ENCODE measurements around the gene TRIM41.

The TRIM41 gene

DNA sequence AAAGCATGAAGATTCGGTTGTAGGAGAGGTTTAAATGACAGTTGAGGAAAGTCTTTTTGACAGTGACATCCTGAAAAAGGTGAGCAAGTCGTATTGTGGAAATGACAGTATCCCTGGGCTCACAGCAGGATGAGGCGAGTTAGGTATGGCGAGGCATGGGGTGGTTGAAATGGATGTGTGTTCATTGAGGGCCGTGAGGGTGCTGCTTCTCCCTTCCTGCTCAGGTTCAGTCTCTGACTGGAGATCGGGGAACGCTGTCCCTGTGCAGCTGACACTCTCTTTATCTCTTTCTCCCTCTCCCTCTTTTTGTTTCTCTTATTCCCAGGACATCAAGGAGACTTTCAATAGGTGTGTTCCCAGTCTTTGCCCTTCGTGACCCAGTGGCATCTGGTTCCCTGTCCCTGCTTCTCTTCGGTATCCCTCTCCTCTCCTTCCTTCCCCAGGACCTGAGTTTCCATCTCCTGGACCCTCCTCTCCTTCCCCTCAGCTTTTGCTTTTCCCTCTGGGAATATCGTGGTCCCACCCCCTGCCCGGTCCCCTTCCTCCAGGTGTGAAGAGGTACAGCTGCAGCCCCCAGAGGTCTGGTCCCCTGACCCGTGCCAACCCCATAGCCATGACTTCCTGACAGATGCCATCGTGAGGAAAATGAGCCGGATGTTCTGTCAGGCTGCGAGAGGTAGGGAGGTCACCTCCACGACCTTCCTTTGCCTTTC, 10.2 kb downstream of the TRIM41 start:
- DNase-seq (ENCODE audit: low spot score): no peak

GRCh38 chr5:181233801-181234454, 10.8 kb downstream of the TRIM41 start:
- DNase-seq (ENCODE audit: low spot score): no peak

DNA sequence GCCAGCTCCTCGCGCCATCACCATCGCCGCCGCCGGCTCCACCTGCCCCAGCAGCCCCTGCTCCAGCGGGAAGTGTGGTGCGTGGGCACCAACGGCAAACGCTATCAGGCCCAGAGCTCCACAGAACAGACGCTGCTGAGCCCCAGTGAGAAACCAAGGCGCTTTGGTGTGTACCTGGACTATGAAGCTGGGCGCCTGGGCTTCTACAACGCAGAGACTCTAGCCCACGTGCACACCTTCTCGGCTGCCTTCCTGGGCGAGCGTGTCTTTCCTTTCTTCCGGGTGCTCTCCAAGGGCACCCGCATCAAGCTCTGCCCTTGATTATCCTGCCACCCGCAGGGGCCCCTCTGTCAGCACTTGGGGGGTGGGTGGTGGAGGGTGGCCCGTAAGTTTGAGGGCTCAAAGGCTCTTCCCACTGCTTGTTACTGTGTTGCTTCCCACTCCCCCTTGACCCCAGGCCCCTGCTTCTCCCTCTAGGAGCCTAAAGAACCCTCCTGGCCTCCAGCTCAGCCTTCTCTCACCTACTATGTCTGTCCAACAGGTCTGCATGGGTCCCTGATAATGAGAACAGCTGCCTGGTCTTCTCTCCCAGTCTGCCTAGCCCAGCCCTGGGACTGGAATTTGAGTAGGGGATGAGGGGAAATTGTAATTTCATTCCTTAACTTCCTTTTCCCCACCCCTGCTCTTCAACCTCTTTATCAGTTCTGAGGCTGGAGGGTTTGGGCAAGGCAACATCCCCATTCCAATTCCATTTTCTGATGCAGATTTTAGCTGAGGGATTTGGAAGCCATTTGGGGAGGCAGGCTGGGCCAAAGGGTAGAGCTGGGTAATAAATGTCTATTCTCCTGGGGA, 11.6 kb downstream of the TRIM41 start:
- no peak for DNase-seq (ENCODE audit: low spot score)

DNA sequence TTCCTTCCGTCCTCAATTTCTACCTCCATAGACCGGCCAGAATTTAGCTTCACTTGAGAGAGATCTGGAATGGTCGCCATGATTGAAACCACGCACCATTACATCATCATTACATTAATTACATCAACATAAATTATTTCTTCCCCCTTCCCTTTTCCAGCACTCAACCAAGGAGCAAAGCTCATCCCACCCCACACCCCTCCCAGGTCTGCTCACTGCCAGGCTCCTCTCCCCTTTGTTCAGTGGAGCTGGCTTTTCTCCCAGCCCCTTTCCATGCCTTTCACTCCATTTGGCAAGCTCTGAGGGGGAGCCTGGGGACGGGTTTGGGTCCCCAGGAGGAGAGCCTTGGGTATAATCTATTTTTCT, 12.2 kb downstream of the TRIM41 start:
- no peak for DNase-seq (ENCODE audit: low spot score)

DNA sequence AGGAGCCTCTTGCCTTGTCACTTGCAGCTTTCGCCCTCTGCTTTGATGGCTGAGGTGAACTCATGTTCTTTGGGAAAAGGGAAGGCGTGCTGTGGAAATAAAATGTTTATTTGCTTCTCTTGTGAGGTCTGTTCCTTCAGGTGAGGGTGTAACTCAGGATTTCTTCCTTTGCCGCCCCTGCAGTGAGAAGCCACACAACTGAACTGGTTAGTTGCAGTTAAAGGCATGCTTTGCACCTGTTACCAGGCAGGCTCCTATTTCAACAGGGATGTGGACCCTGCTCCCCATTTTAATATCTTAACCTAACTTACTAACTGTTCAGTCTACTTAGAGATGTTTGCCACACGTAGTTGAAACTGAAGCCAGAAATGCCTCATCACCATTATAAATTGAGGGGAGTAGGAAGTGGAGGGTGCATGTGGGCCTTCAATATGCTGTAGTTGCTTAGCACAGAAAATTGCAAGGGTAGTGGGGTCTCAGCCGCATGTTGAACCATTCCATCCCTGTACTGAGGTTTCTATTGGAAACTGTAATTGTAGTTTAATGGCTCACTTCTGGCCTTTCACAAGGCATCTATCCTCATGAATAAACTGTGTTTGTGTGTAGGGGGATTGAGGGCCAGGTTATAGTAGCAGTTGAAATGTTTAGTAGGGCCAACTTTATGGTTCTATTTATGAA, 12.7 kb downstream of the TRIM41 start:
- DNase-seq (ENCODE audit: low spot score): no peak

- DNase-seq (ENCODE audit: low spot score): no peak
These were observed 13.4 kb downstream of the TRIM41 start for GRCh38 chr5:181236471-181236870.

DNA sequence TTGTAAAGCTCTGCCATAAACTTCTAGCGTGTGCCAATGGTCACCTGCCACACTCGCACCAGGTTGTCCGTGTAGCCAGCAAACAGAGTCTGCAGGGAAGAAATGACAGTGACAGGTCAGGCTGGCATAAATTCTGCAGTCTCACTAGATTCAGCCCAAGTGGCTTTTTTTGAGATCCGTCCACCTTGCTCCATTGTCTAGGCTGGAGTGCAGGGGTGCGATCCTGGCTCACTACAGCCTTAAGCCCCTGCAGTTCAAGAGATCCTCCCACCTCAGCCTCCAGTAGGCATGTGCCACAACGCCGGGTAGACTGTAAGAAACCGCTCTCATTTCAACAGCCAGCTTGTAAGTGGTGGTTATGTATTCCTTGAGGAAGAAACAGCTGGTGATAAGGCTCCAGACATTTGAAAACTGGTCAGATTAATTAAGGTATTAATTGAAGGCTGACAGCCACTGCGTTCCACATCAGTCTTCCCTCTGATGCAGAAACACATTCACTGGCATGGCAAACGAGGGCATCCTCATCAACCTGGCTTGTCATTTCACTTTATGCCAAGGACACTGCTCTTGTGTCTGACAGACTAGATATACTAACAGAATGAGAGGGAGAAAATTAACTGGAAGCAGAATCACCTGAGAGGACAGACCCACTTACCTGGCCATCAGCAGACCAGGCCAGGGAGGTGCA, 14.0 kb downstream of the TRIM41 start:
- DNase-seq (ENCODE audit: low spot score): no peak

- no peak for DNase-seq (ENCODE audit: low spot score)
These were observed 14.8 kb downstream of the TRIM41 start for GRCh38 chr5:181237729-181238385.

GRCh38 chr5:181239062-181239663, 16.1 kb downstream of the TRIM41 start:
- no peak for DNase-seq (ENCODE audit: low spot score)

- DNase-seq (ENCODE audit: low spot score): no peak
These were observed 18.4 kb downstream of the TRIM41 start for GRCh38 chr5:181241393-181241975.

GRCh38 chr5:181242031-181242451, 19.0 kb downstream of the TRIM41 start:
- no peak for DNase-seq (ENCODE audit: low spot score)

DNA sequence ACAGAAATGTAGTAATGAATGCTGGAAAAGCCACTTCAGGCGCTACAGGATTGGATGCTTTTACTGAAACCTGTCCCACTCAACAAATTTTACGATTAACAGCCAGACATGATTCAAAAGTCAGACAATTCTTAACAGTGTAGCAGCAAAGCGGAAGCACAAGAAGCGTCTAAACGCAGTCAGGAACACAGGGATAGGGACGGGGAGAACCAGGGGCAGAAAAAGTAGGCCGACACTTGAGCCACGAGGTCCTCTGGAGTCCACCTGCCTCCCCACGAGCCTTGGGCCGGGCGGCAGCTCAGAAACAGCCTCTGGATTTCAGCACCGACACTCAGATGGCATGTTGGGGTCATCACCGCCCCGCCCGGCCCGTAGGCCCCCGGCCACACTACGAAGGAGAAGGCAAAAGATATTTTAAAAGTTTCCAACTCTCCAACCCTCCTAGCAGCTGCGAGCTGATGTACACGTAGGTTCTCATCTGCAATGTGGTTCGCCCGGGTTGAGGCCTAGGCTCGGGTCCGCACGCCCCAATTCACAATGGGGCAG, 20.0 kb downstream of the TRIM41 start:
- no peak for DNase-seq (ENCODE audit: low spot score)

DNA sequence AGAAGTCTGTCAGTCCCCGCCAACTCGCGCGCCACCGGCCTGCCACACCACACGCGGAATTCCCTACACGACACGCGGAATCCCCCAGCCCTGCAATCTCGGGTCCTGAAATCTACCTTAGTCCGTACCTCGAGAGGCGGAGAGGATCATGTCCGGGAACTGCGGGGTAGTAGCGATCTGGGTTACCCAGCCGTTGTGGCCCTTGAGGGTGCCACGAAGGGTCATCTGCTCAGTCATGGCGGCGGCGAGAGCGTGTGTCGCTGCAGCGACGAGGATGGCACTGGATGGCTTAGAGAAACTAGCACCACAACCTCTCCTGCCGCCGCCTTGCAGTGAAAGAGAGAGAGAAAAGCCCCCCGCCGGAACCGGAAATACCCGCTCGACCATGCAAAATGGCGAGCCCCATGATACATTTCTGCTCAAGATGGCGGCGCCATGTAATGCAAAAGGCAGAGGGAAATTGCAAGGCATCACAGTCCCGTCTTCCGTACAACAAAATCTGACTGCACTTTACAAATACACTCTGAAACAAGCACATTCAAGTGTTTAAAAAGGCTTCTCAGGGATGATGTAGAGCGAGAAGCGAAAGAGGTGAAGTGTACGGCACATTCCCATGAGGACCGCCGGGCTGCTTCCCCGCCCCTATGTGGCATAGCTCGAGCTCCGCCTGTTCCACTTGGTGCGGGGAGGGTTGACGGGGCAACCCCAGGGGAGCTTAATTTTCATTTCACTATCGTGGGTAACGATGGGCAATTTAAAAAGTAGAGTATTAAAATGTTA, 20.7 kb downstream of the TRIM41 start, which contains the start of gene RACK1:
RACK1 (minus strand) TSS at position 343 of the 780 bp plus-strand sequence; CDS start at position 237, 106 bp downstream.
- DNase-seq (ENCODE audit: low spot score): peak; percentile 86

GRCh38 chr5:181245427-181246275, 22.6 kb downstream of the TRIM41 start:
- no peak for DNase-seq (ENCODE audit: low spot score)

- peak; percentile 72 for DNase-seq (ENCODE audit: low spot score)
These were observed 23.4 kb downstream of the TRIM41 start for GRCh38 chr5:181246276-181247049.

GRCh38 chr5:181248277-181248676, 25.2 kb downstream of the TRIM41 start:
- no peak for DNase-seq (ENCODE audit: low spot score)

DNA sequence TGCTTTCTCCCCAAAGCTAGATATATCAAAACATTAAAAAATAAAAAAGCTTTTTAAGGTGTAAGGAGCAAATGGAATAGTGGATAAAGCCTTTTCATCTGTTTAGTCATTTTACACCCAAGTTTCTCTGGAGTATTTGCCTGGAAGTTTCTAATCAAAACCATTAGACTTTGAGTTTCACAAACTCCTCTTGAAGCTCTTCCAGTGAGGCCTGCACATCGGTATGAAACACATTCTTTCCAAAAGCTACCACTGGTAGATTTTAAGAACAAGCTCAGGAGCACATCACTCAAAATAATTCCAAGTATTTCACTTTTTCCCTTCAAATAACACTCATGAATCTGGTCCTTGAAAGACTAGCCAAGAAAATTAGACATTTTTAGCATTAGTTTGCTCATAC, 32.2 kb downstream of the TRIM41 start:
- DNase-seq (ENCODE audit: low spot score): no peak

Measured in hematopoietic multipotent progenitor cell treated with erythropoietin and hydrocortisone succinate and interleukin-3 and kit ligand, for 15 days (in vitro differentiated cells).